ENCODE measurements around the gene WDFY3.

The WDFY3 gene

DNA sequence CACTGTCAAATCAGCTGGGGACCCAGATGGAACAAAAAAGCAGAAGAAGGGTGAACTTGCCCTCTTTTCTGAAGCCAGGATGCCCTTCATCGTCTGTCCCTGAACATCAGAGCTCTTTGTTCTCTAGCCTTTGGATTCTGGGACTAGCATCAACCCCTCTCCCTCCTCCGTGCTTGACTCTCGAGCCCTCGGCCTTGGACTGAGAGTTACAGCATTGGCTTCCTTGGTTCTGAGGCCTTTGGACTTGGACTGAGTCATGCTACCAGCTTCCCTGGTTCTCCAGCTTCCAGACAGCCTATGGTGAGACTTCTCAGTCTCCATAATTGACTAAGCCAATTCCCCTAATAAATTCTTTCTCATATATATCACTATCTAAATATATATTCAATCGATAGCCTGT, 38.4 kb downstream of the WDFY3 start:
- H3K4me1 ChIP-seq (ENCODE audit: insufficient read depth, low read length, severe bottlenecking): no peaks in the 10 kb centered on the region
- H3K79me2 ChIP-seq (ENCODE audit: insufficient read depth, low read length): no peaks in the 10 kb centered on the region
- H3K9me2 ChIP-seq (ENCODE audit: low read depth, low read length): no peaks in the 10 kb centered on the region
- H4K20me1 ChIP-seq (ENCODE audit: insufficient read depth, low read length): no peaks in the 10 kb centered on the region
- no peak overlapping the region for H3K27ac ChIP-seq (ENCODE audit: low read depth, low read length, poor library complexity, severe bottlenecking)
- H2AFZ ChIP-seq (ENCODE audit: low read length): no peak overlapping the region
- H3K36me3 ChIP-seq (ENCODE audit: insufficient read depth, low read length): no peaks in the 10 kb centered on the region
- no peak overlapping the region for H3K9ac ChIP-seq (ENCODE audit: low read length)
- no peaks in the 10 kb centered on the region for H3F3A ChIP-seq (ENCODE audit: insufficient read depth, low read length)
- no peak for TF ChIP-seq EZH2 (IDR thresholded peaks at IDR 0.05; ENCODE audit: borderline replicate concordance, low read length)
- no peaks in the 10 kb centered on the region for H3K27me3 ChIP-seq (ENCODE audit: insufficient read depth, low read length)
- no peak overlapping the region for H3K4me3 ChIP-seq (ENCODE audit: low read depth, low read length, poor library complexity, severe bottlenecking)
- no peaks in the 10 kb centered on the region for H3K9me3 ChIP-seq (ENCODE audit: low read length)
- no peak overlapping the region for H3K4me2 ChIP-seq (ENCODE audit: low read length)

DNA sequence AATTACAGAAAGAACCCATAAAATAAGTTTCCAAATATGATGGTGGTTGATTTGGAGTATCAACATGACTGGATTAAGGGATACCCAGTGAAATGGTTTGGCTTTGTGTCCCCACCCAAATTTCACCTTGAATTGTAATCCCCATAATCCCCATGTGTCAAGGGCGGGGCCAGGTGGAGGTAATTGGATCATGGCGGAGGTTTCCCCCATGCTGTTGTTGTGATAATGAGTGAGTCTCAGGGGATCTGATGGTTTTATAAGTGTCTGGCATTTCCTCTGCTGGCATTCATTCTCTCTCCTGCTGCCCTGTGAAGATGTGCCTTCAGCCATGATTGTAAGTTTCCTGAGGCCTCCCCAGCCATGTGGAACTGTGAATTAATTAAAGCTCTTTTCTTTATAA, 39.1 kb downstream of the WDFY3 start:
- no peak overlapping the region for H3K27ac ChIP-seq (ENCODE audit: low read depth, low read length, poor library complexity, severe bottlenecking)
- H3K4me1 ChIP-seq (ENCODE audit: insufficient read depth, low read length, severe bottlenecking): no peaks in the 10 kb centered on the region
- no peaks in the 10 kb centered on the region for H4K20me1 ChIP-seq (ENCODE audit: insufficient read depth, low read length)
- no peak overlapping the region for H2AFZ ChIP-seq (ENCODE audit: low read length)
- H3K9me3 ChIP-seq (ENCODE audit: low read length): no peaks in the 10 kb centered on the region
- H3K9me2 ChIP-seq (ENCODE audit: low read depth, low read length): no peaks in the 10 kb centered on the region
- H3K36me3 ChIP-seq (ENCODE audit: insufficient read depth, low read length): no peaks in the 10 kb centered on the region
- H3F3A ChIP-seq (ENCODE audit: insufficient read depth, low read length): no peaks in the 10 kb centered on the region
- no peak overlapping the region for H3K9ac ChIP-seq (ENCODE audit: low read length)
- no peak overlapping the region for H3K4me3 ChIP-seq (ENCODE audit: low read depth, low read length, poor library complexity, severe bottlenecking)
- no peaks in the 10 kb centered on the region for H3K79me2 ChIP-seq (ENCODE audit: insufficient read depth, low read length)
- no peak overlapping the region for H3K4me2 ChIP-seq (ENCODE audit: low read length)
- TF ChIP-seq EZH2 (IDR thresholded peaks at IDR 0.05; ENCODE audit: borderline replicate concordance, low read length): no peak
- TF ChIP-seq, protein P1, sequence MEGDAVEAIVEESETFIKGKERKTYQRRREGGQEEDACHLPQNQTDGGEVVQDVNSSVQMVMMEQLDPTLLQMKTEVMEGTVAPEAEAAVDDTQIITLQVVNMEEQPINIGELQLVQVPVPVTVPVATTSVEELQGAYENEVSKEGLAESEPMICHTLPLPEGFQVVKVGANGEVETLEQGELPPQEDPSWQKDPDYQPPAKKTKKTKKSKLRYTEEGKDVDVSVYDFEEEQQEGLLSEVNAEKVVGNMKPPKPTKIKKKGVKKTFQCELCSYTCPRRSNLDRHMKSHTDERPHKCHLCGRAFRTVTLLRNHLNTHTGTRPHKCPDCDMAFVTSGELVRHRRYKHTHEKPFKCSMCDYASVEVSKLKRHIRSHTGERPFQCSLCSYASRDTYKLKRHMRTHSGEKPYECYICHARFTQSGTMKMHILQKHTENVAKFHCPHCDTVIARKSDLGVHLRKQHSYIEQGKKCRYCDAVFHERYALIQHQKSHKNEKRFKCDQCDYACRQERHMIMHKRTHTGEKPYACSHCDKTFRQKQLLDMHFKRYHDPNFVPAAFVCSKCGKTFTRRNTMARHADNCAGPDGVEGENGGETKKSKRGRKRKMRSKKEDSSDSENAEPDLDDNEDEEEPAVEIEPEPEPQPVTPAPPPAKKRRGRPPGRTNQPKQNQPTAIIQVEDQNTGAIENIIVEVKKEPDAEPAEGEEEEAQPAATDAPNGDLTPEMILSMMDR (IDR thresholded peaks at IDR 0.05; ENCODE audit: low read length): no peak
- no peaks in the 10 kb centered on the region for H3K27me3 ChIP-seq (ENCODE audit: insufficient read depth, low read length)

GRCh38 chr4:84925558-84925957, 40.9 kb downstream of the WDFY3 start:
- Histone ChIP-seq H3K9me2 (ENCODE audit: low read depth, low read length) (no peaks in the 10 kb centered on the region), H3K79me2 (ENCODE audit: insufficient read depth, low read length) (no peaks in the 10 kb centered on the region), H3K36me3 (ENCODE audit: insufficient read depth, low read length) (no peaks in the 10 kb centered on the region), H4K20me1 (ENCODE audit: insufficient read depth, low read length) (no peaks in the 10 kb centered on the region), H2AFZ (ENCODE audit: low read length) (no peak overlapping the region), H3K27me3 (ENCODE audit: insufficient read depth, low read length) (no peaks in the 10 kb centered on the region), H3K4me1 (ENCODE audit: insufficient read depth, low read length, severe bottlenecking) (no peaks in the 10 kb centered on the region), H3K27ac (ENCODE audit: low read depth, low read length, poor library complexity, severe bottlenecking) (no peak overlapping the region), H3K9ac (ENCODE audit: low read length) (no peak overlapping the region), H3K4me2 (ENCODE audit: low read length) (no peak overlapping the region), H3F3A (ENCODE audit: insufficient read depth, low read length) (no peaks in the 10 kb centered on the region), H3K9me3 (ENCODE audit: low read length) (no peaks in the 10 kb centered on the region), H3K4me3 (ENCODE audit: low read depth, low read length, poor library complexity, severe bottlenecking) (no peak overlapping the region)
- TF ChIP-seq EZH2 (IDR thresholded peaks at IDR 0.05; ENCODE audit: borderline replicate concordance, low read length): no peak
- TF ChIP-seq, protein P1 (IDR thresholded peaks at IDR 0.05; ENCODE audit: low read length): no peak

GRCh38 chr4:84924434-84924833, 42.1 kb downstream of the WDFY3 start:
- H2AFZ ChIP-seq (ENCODE audit: low read length): no peak overlapping the region
- H3K9me3 ChIP-seq (ENCODE audit: low read length): no peaks in the 10 kb centered on the region
- no peak overlapping the region for H3K27ac ChIP-seq (ENCODE audit: low read depth, low read length, poor library complexity, severe bottlenecking)
- H4K20me1 ChIP-seq (ENCODE audit: insufficient read depth, low read length): no peaks in the 10 kb centered on the region
- H3K4me1 ChIP-seq (ENCODE audit: insufficient read depth, low read length, severe bottlenecking): no peaks in the 10 kb centered on the region
- no peaks in the 10 kb centered on the region for H3K27me3 ChIP-seq (ENCODE audit: insufficient read depth, low read length)
- H3K79me2 ChIP-seq (ENCODE audit: insufficient read depth, low read length): no peaks in the 10 kb centered on the region
- no peak overlapping the region for H3K4me2 ChIP-seq (ENCODE audit: low read length)
- no peaks in the 10 kb centered on the region for H3F3A ChIP-seq (ENCODE audit: insufficient read depth, low read length)
- H3K9me2 ChIP-seq (ENCODE audit: low read depth, low read length): no peaks in the 10 kb centered on the region
- H3K4me3 ChIP-seq (ENCODE audit: low read depth, low read length, poor library complexity, severe bottlenecking): no peak overlapping the region
- TF ChIP-seq EZH2 (IDR thresholded peaks at IDR 0.05; ENCODE audit: borderline replicate concordance, low read length): no peak
- TF ChIP-seq, protein P1 (IDR thresholded peaks at IDR 0.05; ENCODE audit: low read length): no peak
- no peaks in the 10 kb centered on the region for H3K36me3 ChIP-seq (ENCODE audit: insufficient read depth, low read length)
- H3K9ac ChIP-seq (ENCODE audit: low read length): no peak overlapping the region
